Endodermal cell (in vitro differentiated cells): ENCODE results near the gene CTNNA2. TPM values are rescaled to one million over a fixed set of nuclear protein-coding genes. Genes with fewer than 3 reads are reported as not detected.

ENCODE experiments used
- DNase-seq: peaks from one replicate; pipeline ENCODE4 v3.0.0-alpha.2; 2017
- H3K27ac ChIP-seq: 2 replicates; pipeline ENCODE4 v1.5.1; 2013; ENCODE audit warnings: mild to moderate bottlenecking, low read depth, low read length, moderate library complexity
- H3K27me3 ChIP-seq: 2 replicates; pipeline ENCODE4 v1.6.1; 2013; ENCODE audit warnings: mild to moderate bottlenecking, low read length, moderate library complexity; ENCODE audit not compliant: insufficient read depth, control insufficient read depth, poor library complexity, severe bottlenecking
- H3K36me3 ChIP-seq: 2 replicates; pipeline ENCODE4 v1.7.0; 2013; ENCODE audit warnings: mild to moderate bottlenecking, low read length, moderate library complexity; ENCODE audit not compliant: control insufficient read depth, insufficient read depth
- H3K4me1 ChIP-seq: one replicate; pipeline ENCODE4 v1.7.0; 2013; ENCODE audit warnings: low read length; ENCODE audit not compliant: control insufficient read depth, insufficient read depth
- H3K4me3 ChIP-seq: 2 replicates; pipeline ENCODE4 v1.5.1; 2013; ENCODE audit warnings: mild to moderate bottlenecking, low read length, moderate library complexity
- H3K9ac ChIP-seq: 2 replicates; pipeline ENCODE4 v1.6.1; 2013; ENCODE audit warnings: mild to moderate bottlenecking, low read length, moderate library complexity; ENCODE audit not compliant: poor library complexity, severe bottlenecking; ENCODE audit errors: extremely low read depth
- H3K9me3 ChIP-seq: 2 replicates; pipeline ENCODE4 v1.6.1; 2013; ENCODE audit warnings: mild to moderate bottlenecking, low read length, moderate library complexity; ENCODE audit not compliant: control insufficient read depth
- H3K27ac Mint-ChIP-seq: 2 replicates; pipeline ENCODE4 v1.8.0; 2020; ENCODE audit warnings: mixed read lengths
- H3K27me3 Mint-ChIP-seq: 2 replicates; pipeline ENCODE4 v1.8.0; 2021; ENCODE audit warnings: mild to moderate bottlenecking, mixed read lengths; ENCODE audit not compliant: insufficient read depth
- H3K36me3 Mint-ChIP-seq: 2 replicates; pipeline ENCODE4 v1.8.0; 2020; ENCODE audit warnings: low read depth, mixed read lengths
- H3K4me1 Mint-ChIP-seq: 2 replicates; pipeline ENCODE4 v1.8.0; 2020; ENCODE audit warnings: mixed read lengths
- H3K4me3 Mint-ChIP-seq: 2 replicates; pipeline ENCODE4 v1.8.0; 2020; ENCODE audit warnings: mild to moderate bottlenecking, moderate library complexity, mixed read lengths
- H3K9me3 Mint-ChIP-seq: 2 replicates; pipeline ENCODE4 v1.8.0; 2020; ENCODE audit warnings: mild to moderate bottlenecking, mixed read lengths
- CTCF ChIP-seq: fragments of 200-600 bp; sonication (generic); conservative IDR thresholded peaks from 2 replicates; pipeline ENCODE4 v1.5.0; 2021; ENCODE audit warnings: antibody characterized with exemption, mild to moderate bottlenecking
- WGBS, 2 experiments: methylation state at CpG; one replicate each; pipeline versions ENCODE4 v1.1.5 to v1.1.7; 2013; ENCODE audit warnings: missing lambda C conversion rate in 2 of 2, mixed read lengths in 1 of 2; ENCODE audit not compliant: insufficient coverage in 1 of 2, insufficient read length in 1 of 2; 5-methylcytosine and 5-hydroxymethylcytosine counted together
- total RNA-seq, 2 donors: library from RNA; stranded (reverse); fragmentation: NEBNext Ultra II Directional in 1 of 2; extraction: Animal tissue kit (Norgen Biotek cat#: 25700) in 1 of 2; gene quantifications; 2 replicates in 1 of 2; 3 replicates in 1 of 2; pipeline ENCODE4 v1.2.1, GENCODE V29; 2021

Gene CTNNA2
- total RNA-seq, 2 donors from 2014 or later, result 7.7 to 9.8 TPM

DNA sequence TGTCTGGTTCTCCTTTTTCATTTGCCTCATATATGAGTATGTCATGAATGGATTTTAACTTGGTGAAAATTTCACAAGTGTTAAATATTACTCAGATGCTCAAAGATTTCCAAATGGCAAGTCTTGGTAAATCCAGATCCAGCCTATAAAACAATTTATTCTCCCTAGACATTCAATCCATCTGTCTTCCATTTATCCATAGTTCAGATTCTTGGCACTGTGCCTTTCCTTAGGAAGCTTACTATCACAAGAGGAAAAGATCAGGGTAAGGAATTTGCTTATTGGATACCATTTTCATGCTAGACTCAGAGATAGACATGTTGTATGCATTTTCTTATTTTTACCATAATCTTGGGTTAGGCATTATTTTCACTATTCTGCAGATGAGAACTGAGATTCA lies 864.2 kb downstream of the CTNNA2 start:
- no peak for TF ChIP-seq CTCF
- no peak overlapping the region for H3K9ac ChIP-seq
- no peaks in the 10 kb centered on the region for H3K9me3 ChIP-seq
- Mint-ChIP-seq H3K9me3 (peaks cover 3% of the 10 kb centered on the region), H3K27ac (no peak overlapping the region), H3K4me1 (peaks cover 18% of the 10 kb centered on the region), H3K4me3 (no peak overlapping the region), H3K27me3 (peaks cover 4% of the 10 kb centered on the region), H3K36me3 (peaks cover 2% of the 10 kb centered on the region)
- no peaks in the 10 kb centered on the region for H3K36me3 ChIP-seq
- no peaks in the 10 kb centered on the region for H3K4me1 ChIP-seq
- no peak for DNase-seq
- no peak overlapping the region for H3K27ac ChIP-seq
- H3K27me3 ChIP-seq, result no peaks in the 10 kb centered on the region
- no peak overlapping the region for H3K4me3 ChIP-seq

DNA sequence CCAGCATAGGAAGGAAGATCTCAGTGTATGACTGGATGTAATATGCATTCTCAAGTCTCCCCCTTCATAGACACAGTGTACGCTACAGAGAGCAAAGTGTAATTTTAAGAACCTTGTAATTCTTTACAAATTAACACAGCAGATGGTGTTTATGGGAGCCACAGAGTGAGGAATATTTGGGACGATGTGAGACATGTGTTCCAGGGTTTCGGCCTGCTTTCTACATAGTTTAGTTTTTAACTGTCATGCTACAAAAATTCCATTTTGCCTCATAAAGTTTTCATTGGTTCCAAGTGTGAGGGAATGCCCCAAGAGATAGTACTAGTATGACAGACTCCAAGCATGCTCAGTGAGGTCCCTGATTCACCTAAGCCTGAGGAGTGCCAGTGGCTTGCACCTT lies 867.9 kb downstream of the CTNNA2 start:
- H3K4me1 Mint-ChIP-seq, result peaks cover 8% of the 10 kb centered on the region
- peaks cover 2% of the 10 kb centered on the region for H3K9me3 Mint-ChIP-seq
- Histone ChIP-seq H3K9me3 (no peaks in the 10 kb centered on the region), H3K4me3 (no peak overlapping the region), H3K36me3 (no peaks in the 10 kb centered on the region), H3K27ac (no peak overlapping the region), H3K27me3 (no peaks in the 10 kb centered on the region), H3K4me1 (no peaks in the 10 kb centered on the region), H3K9ac (no peak overlapping the region)
- TF ChIP-seq CTCF, result no peak
- H3K27me3 Mint-ChIP-seq, result peaks cover 4% of the 10 kb centered on the region
- no peak overlapping the region for H3K27ac Mint-ChIP-seq
- no peaks in the 10 kb centered on the region for H3K36me3 Mint-ChIP-seq
- WGBS, 2 experiments, result 81 to 94% methylated on average over 2 to 3 of the region's 3 CpGs
- H3K4me3 Mint-ChIP-seq, result no peak overlapping the region
- no peak for DNase-seq

DNA sequence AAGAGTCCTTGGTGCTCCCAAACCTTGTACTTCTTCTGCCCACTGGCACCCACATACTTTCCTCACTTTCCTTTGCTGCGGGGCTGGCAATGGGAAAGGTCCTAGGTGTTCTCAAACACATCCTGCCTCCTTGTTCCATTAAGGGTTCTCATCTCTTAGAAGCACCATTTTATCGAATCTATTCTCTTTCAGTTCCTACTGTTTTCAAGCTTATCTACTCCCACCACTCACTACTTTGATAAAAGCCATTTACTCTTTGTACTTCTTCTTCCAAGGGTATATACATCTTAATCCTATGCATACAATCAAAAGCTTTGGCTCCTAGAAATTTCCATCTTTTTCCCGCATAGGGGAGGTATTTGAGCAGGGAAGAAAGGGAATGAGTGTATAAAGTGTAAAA lies 868.8 kb downstream of the CTNNA2 start:
- no peaks in the 10 kb centered on the region for H3K36me3 Mint-ChIP-seq
- H3K4me1 ChIP-seq, result no peaks in the 10 kb centered on the region
- no peaks in the 10 kb centered on the region for H3K36me3 ChIP-seq
- WGBS, 2 experiments, result 90 to 93% methylated on average over 1 to 3 of the region's 3 CpGs
- DNase-seq, result no peak
- peaks cover 8% of the 10 kb centered on the region for H3K4me1 Mint-ChIP-seq
- no peak overlapping the region for H3K4me3 Mint-ChIP-seq
- peaks cover 2% of the 10 kb centered on the region for H3K9me3 Mint-ChIP-seq
- no peak overlapping the region for H3K27ac ChIP-seq
- no peak overlapping the region for H3K4me3 ChIP-seq
- no peaks in the 10 kb centered on the region for H3K9me3 ChIP-seq
- H3K27me3 Mint-ChIP-seq, result peaks cover 4% of the 10 kb centered on the region
- no peak overlapping the region for H3K9ac ChIP-seq
- H3K27ac Mint-ChIP-seq, result no peak overlapping the region
- no peak for TF ChIP-seq CTCF
- no peaks in the 10 kb centered on the region for H3K27me3 ChIP-seq
